ENCODE results near the gene WDR12.
"Not testable (repeated sequence)": the region's sequence is repeated elsewhere in the genome, so short reads cannot be mapped to it uniquely, and the experiment has no call there.

Gene WDR12

GRCh38 chr2:202885190-202885589 is 26.3 kb downstream of the WDR12 start:
- in situ Hi-C loops (cut with MboI; ENCODE audit: low sequenced_read_pairs), result no loop called here

GRCh38 chr2:202883987-202884675 is 27.3 kb downstream of the WDR12 start:
- in situ Hi-C loops (cut with MboI; ENCODE audit: low sequenced_read_pairs), result no loop called here

GRCh38 chr2:202881570-202881969 is 29.9 kb downstream of the WDR12 start:
- in situ Hi-C loops (cut with MboI; ENCODE audit: low sequenced_read_pairs), result no loop called here

GRCh38 chr2:202877699-202878098 is 33.8 kb downstream of the WDR12 start:
- in situ Hi-C loops (cut with MboI; ENCODE audit: low sequenced_read_pairs), result no loop called here

DNA sequence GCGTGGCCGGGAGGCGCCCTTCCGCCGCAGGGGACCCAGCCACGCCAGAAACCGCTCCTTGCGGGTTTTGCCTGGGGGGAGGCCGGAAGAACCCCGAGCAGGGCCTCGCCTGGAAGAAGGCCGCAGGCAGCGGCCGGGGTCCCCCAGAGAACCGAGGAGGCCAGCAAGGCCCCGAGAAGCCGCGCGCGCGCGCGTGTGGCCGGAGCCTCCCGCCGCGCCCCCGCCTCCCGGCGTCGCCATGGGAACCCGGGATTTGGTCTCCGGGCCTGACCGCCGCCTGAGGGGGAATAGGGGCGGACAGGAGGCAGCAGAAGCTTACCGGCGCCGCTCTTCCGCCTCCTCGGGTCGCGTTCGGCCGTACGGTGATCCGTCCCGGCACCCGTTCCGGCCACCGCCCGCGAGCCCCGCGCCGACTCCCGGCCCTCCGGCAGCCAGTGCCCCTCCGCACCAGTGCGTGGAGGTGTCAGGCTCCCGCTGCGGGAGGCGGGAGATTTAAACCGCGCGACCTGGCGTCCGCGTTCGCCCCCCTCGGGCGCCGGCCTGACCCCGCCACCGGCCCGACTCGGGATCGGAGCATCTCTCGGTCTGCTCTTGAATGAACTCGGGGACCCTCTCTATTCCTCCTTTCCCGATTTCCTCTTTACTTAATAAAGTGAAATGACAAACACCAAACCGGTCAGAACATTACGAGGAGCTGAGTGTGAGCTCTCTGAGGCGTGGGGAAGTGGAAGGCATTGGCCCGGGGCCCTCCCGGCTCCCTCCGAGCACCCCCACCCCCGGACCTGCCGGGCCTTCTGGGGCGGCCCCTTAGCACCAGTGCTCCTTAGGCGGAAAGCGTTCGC is 40.0 kb downstream of the WDR12 start, which contains the start of gene ICA1L:
Gene ICA1L, minus strand, starts transcription at position 467 of the 842 bp plus-strand sequence. CDS start 42,757 bp downstream, outside the sequence.
- in situ Hi-C loops (cut with MboI; ENCODE audit: low sequenced_read_pairs), result no loop called here

DNA sequence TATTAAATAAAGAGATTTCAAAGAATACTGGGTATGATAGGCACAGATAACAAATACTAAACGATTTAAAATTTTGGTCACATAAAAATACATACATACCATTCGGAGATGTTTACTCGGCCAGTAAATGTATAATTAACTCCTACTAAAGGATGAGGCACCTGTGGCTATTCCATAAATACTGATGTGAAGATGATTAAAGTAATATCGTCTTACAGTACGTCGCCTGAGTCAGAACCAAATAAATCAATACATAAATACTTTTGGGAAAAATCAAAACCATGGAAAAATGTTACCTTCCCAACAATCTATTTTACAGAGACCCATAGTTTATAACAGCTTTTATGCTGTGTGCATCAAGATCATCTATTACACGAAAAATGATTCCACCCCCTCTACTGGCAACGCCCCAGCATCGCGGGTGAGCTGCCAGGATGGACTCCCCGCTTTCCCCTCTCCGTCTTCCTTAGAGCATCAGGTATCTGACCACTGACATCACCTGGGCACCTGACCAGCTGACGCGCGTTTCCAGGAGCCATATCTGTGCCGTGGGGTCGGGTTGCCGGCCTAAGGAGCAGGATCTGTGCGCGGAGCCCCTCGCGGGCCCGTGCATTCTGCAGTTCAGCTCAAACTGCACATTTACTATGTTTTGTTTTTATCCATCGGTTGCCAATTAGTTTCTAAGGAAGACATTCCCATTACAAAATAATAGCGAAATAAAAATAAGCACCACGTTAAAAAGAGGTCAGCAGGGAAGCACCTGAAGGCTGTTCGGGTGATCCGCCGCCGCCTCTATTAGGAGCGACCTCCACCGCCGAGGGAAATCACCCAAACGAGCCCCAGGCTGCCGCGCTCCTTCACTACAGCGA is 40.8 kb downstream of the WDR12 start:
- in situ Hi-C loops (cut with MboI; ENCODE audit: low sequenced_read_pairs), result no loop called here

GRCh38 chr2:202861987-202862386 is 49.5 kb downstream of the WDR12 start:
- in situ Hi-C loops (cut with MboI; ENCODE audit: low sequenced_read_pairs), result no loop called here

GRCh38 chr2:202858601-202859000 is 52.9 kb downstream of the WDR12 start:
- in situ Hi-C loops (cut with MboI; ENCODE audit: low sequenced_read_pairs), result no loop called here

DNA sequence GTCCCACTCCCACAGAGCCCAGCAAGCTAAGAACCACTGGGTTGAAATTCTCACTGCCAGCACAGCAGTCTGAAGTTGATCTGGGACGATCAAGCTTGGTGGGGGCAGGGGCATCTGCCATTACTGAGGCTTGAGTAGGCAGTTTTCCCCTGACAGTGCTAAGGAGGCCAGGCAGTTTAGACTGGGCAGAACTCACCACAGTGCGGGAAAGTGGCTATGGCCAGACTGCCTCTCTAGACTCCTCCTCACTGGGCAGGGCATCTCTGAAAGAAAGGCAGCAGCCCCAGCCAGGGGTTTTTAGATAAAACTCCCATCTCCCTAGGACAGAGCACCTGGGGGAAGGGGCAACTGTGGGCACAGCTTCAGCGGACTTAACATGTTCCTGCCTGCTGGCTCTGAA is 62.1 kb downstream of the WDR12 start:
- in situ Hi-C loops (cut with MboI; ENCODE audit: low sequenced_read_pairs), result not testable (repeated sequence)

DNA sequence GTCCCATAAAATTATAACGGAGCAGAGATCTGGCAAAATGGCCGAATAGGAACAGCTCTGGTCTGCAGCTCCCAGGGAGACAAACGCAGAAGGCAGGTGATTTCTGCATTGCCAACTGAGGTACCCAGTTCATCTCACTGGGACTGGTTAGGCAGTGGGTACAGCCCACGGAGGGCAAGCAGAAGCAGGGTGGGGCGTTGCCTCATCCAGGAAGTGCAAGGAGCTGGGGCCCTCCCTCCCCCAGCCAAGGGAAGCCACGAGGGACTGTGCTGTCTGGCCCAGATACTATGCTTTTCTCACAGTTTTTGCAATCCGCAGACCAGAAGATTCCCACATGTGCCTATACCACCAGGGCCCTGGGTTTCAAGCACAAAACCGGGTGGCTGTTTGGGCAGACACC is 62.7 kb downstream of the WDR12 start:
- in situ Hi-C loops (cut with MboI; ENCODE audit: low sequenced_read_pairs), result no loop called here

GRCh38 chr2:202847693-202848524 is 63.6 kb downstream of the WDR12 start:
- in situ Hi-C loops (cut with MboI; ENCODE audit: low sequenced_read_pairs), result no loop called here

- in situ Hi-C loops (cut with MboI; ENCODE audit: low sequenced_read_pairs), result no loop called here
These were observed 66.8 kb downstream of the WDR12 start for GRCh38 chr2:202844656-202845055.

- in situ Hi-C loops (cut with MboI; ENCODE audit: low sequenced_read_pairs), result no loop called here
These were observed 68.8 kb downstream of the WDR12 start for GRCh38 chr2:202842690-202843089.

DNA sequence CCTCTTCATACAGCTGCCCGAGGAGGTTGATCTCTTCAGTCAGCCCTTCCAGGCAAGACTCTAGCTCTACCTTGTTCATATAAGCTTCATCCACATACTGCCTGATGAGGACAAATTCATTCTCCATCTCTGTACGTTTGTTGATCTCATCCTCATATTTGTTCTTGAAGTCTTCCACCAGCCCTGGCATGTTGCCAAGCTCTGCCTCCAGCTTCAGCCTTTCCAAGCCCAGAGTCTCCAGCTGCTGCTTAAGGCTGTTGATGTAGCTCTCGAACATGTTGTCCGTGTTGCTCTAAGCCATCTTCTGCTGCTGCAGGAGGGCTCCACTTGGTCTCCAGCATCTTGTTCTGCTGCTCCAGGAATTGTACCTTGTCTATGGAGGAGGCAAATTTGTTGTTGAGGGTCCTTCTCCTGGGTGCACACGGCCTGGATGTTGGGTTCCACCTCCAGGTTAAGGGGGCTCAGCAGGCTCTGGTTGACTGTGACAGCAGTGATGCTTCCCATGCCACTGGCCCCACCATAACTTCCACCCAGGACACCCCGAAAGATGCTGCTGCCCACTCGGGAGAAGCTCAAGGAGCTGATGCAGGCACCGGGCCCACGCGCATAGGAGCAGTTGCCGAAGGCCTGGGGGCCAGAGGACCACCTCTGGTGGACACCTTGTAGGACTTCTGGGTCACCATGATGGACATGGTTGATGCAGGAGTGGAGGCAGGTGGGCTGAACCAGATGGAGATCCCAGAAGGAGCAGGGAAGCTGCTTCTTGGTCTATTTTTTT is 70.2 kb downstream of the WDR12 start:
- in situ Hi-C loops (cut with MboI; ENCODE audit: low sequenced_read_pairs), result no loop called here

- in situ Hi-C loops (cut with MboI; ENCODE audit: low sequenced_read_pairs), result no loop called here
These were observed 79.9 kb downstream of the WDR12 start for GRCh38 chr2:202831242-202832220.

DNA sequence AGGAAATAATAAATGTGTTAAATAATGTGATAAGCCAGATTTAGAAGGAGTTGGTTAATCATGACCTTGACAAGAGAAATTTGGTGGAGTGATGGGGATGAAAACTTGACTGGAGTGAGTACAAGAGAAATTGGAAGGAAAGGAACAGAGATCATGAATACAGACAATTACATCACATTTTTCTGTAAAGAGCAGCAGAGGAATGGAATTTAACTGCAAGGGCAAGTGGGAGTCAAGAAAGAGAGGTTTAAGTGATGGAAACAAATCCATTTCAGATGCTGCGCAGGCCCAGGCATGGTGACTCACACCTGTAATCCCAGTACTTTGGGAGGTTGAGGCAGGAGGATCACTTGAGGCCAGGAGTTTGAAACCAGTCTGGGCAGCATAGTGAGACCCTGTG is 86.6 kb downstream of the WDR12 start:
- in situ Hi-C loops (cut with MboI; ENCODE audit: low sequenced_read_pairs), result no loop called here

Data from HL-60/S4 treated with phorbol 12-myristate 13-acetate at 8.2 ng/mL for 4 days and 3 days (cell line).